Measurements from ENCODE around the gene CLECL1.
"Not testable (repeated sequence)": the region's sequence is repeated elsewhere in the genome, so short reads cannot be mapped to it uniquely, and the experiment has no call there.

The CLECL1 gene

GRCh38 chr12:9707356-9707755, 25.5 kb downstream of the CLECL1 start:
- Histone ChIP-seq H3K9ac (ENCODE audit: low read length) (no peak overlapping the region), H3K36me3 (replicated peaks; ENCODE audit: insufficient read depth, low read length) (no peaks in the 10 kb centered on the region), H3K27me3 (replicated peaks; ENCODE audit: insufficient read depth, low read length) (no peaks in the 10 kb centered on the region), H3K4me3 (ENCODE audit: low read length) (no peak overlapping the region), H4K20me1 (ENCODE audit: insufficient read depth, low read length) (no peaks in the 10 kb centered on the region), H3K79me2 (ENCODE audit: low read length) (no peaks in the 10 kb centered on the region), H3K9me3 (replicated peaks; ENCODE audit: insufficient read depth, low read length) (no peaks in the 10 kb centered on the region), H3F3A (ENCODE audit: insufficient read depth, low read length) (peaks cover 11% of the 10 kb centered on the region), H2AFZ (ENCODE audit: low read length) (no peak overlapping the region), H3K4me2 (ENCODE audit: low read depth, low read length) (no peak overlapping the region), H3K9me2 (replicated peaks; ENCODE audit: insufficient read depth, low read length) (no peaks in the 10 kb centered on the region), H3K4me1 (ENCODE audit: low read length) (peaks cover 44% of the 10 kb centered on the region), H3K27ac (ENCODE audit: low read length) (peak overlapping the region; percentile 4; the same call in 1 of the 2 replicates)
- no peak for DNase-seq
- TF ChIP-seq EZH2phosphoT487 (IDR thresholded peaks at IDR 0.05; ENCODE audit: low read length), result no peak
- TF ChIP-seq EZH2 (optimal IDR thresholded peaks at IDR 0.05; ENCODE audit: low read depth, low read length), result no peak
- TF ChIP-seq, protein P1, sequence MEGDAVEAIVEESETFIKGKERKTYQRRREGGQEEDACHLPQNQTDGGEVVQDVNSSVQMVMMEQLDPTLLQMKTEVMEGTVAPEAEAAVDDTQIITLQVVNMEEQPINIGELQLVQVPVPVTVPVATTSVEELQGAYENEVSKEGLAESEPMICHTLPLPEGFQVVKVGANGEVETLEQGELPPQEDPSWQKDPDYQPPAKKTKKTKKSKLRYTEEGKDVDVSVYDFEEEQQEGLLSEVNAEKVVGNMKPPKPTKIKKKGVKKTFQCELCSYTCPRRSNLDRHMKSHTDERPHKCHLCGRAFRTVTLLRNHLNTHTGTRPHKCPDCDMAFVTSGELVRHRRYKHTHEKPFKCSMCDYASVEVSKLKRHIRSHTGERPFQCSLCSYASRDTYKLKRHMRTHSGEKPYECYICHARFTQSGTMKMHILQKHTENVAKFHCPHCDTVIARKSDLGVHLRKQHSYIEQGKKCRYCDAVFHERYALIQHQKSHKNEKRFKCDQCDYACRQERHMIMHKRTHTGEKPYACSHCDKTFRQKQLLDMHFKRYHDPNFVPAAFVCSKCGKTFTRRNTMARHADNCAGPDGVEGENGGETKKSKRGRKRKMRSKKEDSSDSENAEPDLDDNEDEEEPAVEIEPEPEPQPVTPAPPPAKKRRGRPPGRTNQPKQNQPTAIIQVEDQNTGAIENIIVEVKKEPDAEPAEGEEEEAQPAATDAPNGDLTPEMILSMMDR (IDR thresholded peaks at IDR 0.05; ENCODE audit: low read length), result no peak

DNA sequence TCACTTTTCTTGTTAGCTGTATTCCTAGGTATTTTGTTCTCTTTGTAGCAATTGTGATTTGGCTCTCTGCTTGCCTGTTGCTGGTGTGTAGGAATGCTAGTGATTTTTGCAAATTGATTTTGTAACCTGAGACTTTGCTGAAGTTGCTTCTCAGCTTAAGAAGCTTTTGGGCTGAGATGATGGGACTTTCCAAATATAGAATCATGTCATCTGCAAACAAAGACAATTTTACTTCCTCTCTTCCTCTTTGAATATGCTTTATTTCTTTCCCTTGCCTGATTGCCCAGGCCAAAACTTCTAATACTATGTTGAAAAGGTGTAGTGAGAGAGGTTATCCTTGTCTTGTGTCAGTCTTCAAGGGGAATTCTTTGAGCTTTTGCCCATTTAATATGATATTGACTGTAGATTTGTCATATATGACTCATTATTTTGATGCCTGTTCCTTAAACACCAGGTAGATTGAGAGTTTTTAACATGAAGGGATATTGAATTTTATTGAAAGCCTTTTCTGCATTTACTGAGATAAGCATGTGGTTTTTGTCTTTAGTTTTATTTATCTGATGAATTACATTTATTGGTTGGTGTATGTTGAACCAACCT, 26.7 kb downstream of the CLECL1 start:
- Histone ChIP-seq H3K27ac (ENCODE audit: low read length) (peak overlapping the region; percentile 65; the same call in 1 of the 2 replicates), H3K9me2 (replicated peaks; ENCODE audit: insufficient read depth, low read length) (no peaks in the 10 kb centered on the region), H3K27me3 (replicated peaks; ENCODE audit: insufficient read depth, low read length) (no peaks in the 10 kb centered on the region), H3K79me2 (ENCODE audit: low read length) (no peaks in the 10 kb centered on the region), H2AFZ (ENCODE audit: low read length) (peak overlapping the region; percentile 54), H4K20me1 (ENCODE audit: insufficient read depth, low read length) (no peaks in the 10 kb centered on the region), H3F3A (ENCODE audit: insufficient read depth, low read length) (peaks cover 11% of the 10 kb centered on the region), H3K4me1 (ENCODE audit: low read length) (peaks cover 44% of the 10 kb centered on the region), H3K4me3 (ENCODE audit: low read length) (no peak overlapping the region), H3K36me3 (replicated peaks; ENCODE audit: insufficient read depth, low read length) (no peaks in the 10 kb centered on the region), H3K4me2 (ENCODE audit: low read depth, low read length) (peak overlapping the region; percentile 35; the same call in 1 of the 2 replicates), H3K9me3 (replicated peaks; ENCODE audit: insufficient read depth, low read length) (no peaks in the 10 kb centered on the region), H3K9ac (ENCODE audit: low read length) (no peak overlapping the region)
- TF ChIP-seq EZH2 (optimal IDR thresholded peaks at IDR 0.05; ENCODE audit: low read depth, low read length), result no peak
- DNase-seq, result peak; percentile 61

DNA sequence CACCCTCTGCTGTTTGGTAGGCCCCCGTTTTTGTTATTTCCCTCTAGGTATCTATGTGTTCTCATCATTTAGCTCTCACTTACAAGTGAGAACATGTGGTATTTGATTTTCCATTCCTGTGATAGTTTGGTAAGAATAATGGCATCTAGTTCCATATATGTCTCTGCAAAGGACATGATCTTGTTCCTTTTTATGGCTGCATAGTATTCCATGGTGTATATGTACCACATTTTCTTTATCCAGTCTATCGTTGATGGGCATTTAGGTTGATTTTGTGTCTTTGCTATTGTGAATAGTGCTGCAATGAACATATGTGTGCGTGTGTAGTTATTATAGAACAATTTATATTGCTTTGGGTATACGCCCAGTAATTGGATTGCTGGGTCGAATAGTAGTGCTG, 28.3 kb downstream of the CLECL1 start:
- peaks cover 11% of the 10 kb centered on the region for H3F3A ChIP-seq (ENCODE audit: insufficient read depth, low read length)

GRCh38 chr12:9702255-9702654, 30.6 kb downstream of the CLECL1 start:
- Histone ChIP-seq H3K79me2 (ENCODE audit: low read length) (no peaks in the 10 kb centered on the region), H3K4me1 (ENCODE audit: low read length) (peaks cover 15% of the 10 kb centered on the region), H3K9ac (ENCODE audit: low read length) (no peak overlapping the region), H3K9me3 (replicated peaks; ENCODE audit: insufficient read depth, low read length) (no peaks in the 10 kb centered on the region), H3K4me2 (ENCODE audit: low read depth, low read length) (no peak overlapping the region), H4K20me1 (ENCODE audit: insufficient read depth, low read length) (no peaks in the 10 kb centered on the region), H3K27me3 (replicated peaks; ENCODE audit: insufficient read depth, low read length) (no peaks in the 10 kb centered on the region), H3K27ac (ENCODE audit: low read length) (no peak overlapping the region), H3K9me2 (replicated peaks; ENCODE audit: insufficient read depth, low read length) (no peaks in the 10 kb centered on the region), H3K4me3 (ENCODE audit: low read length) (no peak overlapping the region), H2AFZ (ENCODE audit: low read length) (no peak overlapping the region), H3F3A (ENCODE audit: insufficient read depth, low read length) (peaks cover 11% of the 10 kb centered on the region), H3K36me3 (replicated peaks; ENCODE audit: insufficient read depth, low read length) (no peaks in the 10 kb centered on the region)
- TF ChIP-seq, protein P1 (IDR thresholded peaks at IDR 0.05; ENCODE audit: low read length), result no peak
- no peak for DNase-seq

More for the DNA sequence above, 28.3 kb downstream of the CLECL1 start:
- H3K4me1 ChIP-seq (ENCODE audit: low read length), result peaks cover 30% of the 10 kb centered on the region
- not testable (repeated sequence) for H3K4me3 ChIP-seq (ENCODE audit: low read length); H3K9ac ChIP-seq (ENCODE audit: low read length); H4K20me1 ChIP-seq (ENCODE audit: insufficient read depth, low read length); H3K27me3 ChIP-seq (replicated peaks; ENCODE audit: insufficient read depth, low read length); H3K4me2 ChIP-seq (ENCODE audit: low read depth, low read length); H3K9me3 ChIP-seq (replicated peaks; ENCODE audit: insufficient read depth, low read length); H3K36me3 ChIP-seq (replicated peaks; ENCODE audit: insufficient read depth, low read length); H2AFZ ChIP-seq (ENCODE audit: low read length); H3K79me2 ChIP-seq (ENCODE audit: low read length); H3K27ac ChIP-seq (ENCODE audit: low read length); H3K9me2 ChIP-seq (replicated peaks; ENCODE audit: insufficient read depth, low read length); DNase-seq

Data from MM.1S (cell line).